HUES64 (cell line): ENCODE measurements around the gene PLEKHA6. TPM values are rescaled to one million over a fixed set of nuclear protein-coding genes. Genes with fewer than 3 reads are reported as not detected.

ENCODE experiments used
- H3K27ac ChIP-seq: 2 replicates; pipeline ENCODE4 v1.7.0; 2013; ENCODE audit warnings: low read depth, low read length, inconsistent platforms
- H3K27me3 ChIP-seq: 2 replicates; pipeline ENCODE4 v1.6.1; 2013; ENCODE audit warnings: mild to moderate bottlenecking, low read length; ENCODE audit not compliant: insufficient read depth
- H3K36me3 ChIP-seq: 2 replicates; pipeline ENCODE4 v1.6.1; 2013; ENCODE audit warnings: mild to moderate bottlenecking, low read length; ENCODE audit not compliant: insufficient read depth
- H3K4me1 ChIP-seq: 2 replicates; pipeline ENCODE4 v1.6.1; 2013; ENCODE audit warnings: mild to moderate bottlenecking, low read length, moderate library complexity; ENCODE audit not compliant: insufficient read depth
- H3K4me3 ChIP-seq: 2 replicates; pipeline ENCODE4 v1.5.1; 2013; ENCODE audit warnings: mild to moderate bottlenecking, low read length, moderate library complexity
- H3K9ac ChIP-seq: 2 replicates; pipeline ENCODE4 v1.6.1; 2013; ENCODE audit warnings: mild to moderate bottlenecking, low read depth, low read length
- H3K9me3 ChIP-seq: 2 replicates; pipeline ENCODE4 v1.6.1; 2013; ENCODE audit warnings: low read depth, low read length; ENCODE audit not compliant: insufficient read depth
- WGBS: fragments of 150-250, 120-280 bp; methylation state at CpG from one replicate; pipeline ENCODE4 v1.1.7; 2013; ENCODE audit warnings: missing lambda C conversion rate; 5-methylcytosine and 5-hydroxymethylcytosine counted together
- polyA plus RNA-seq, 2 experiments: library from polyadenylated mRNA; stranded (reverse); fragments of 50-300 nt; gene quantifications; one replicate each; pipeline ENCODE4 v1.2.3, GENCODE V29; 2013

The PLEKHA6 gene, protein sequence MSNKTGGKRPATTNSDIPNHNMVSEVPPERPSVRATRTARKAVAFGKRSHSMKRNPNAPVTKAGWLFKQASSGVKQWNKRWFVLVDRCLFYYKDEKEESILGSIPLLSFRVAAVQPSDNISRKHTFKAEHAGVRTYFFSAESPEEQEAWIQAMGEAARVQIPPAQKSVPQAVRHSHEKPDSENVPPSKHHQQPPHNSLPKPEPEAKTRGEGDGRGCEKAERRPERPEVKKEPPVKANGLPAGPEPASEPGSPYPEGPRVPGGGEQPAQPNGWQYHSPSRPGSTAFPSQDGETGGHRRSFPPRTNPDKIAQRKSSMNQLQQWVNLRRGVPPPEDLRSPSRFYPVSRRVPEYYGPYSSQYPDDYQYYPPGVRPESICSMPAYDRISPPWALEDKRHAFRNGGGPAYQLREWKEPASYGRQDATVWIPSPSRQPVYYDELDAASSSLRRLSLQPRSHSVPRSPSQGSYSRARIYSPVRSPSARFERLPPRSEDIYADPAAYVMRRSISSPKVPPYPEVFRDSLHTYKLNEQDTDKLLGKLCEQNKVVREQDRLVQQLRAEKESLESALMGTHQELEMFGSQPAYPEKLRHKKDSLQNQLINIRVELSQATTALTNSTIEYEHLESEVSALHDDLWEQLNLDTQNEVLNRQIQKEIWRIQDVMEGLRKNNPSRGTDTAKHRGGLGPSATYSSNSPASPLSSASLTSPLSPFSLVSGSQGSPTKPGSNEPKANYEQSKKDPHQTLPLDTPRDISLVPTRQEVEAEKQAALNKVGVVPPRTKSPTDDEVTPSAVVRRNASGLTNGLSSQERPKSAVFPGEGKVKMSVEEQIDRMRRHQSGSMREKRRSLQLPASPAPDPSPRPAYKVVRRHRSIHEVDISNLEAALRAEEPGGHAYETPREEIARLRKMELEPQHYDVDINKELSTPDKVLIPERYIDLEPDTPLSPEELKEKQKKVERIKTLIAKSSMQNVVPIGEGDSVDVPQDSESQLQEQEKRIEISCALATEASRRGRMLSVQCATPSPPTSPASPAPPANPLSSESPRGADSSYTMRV
- polyA plus RNA-seq (2013, experiment 1 of 2), result 5.4 TPM
- polyA plus RNA-seq (2013, experiment 2 of 2), result 6.1 TPM

DNA sequence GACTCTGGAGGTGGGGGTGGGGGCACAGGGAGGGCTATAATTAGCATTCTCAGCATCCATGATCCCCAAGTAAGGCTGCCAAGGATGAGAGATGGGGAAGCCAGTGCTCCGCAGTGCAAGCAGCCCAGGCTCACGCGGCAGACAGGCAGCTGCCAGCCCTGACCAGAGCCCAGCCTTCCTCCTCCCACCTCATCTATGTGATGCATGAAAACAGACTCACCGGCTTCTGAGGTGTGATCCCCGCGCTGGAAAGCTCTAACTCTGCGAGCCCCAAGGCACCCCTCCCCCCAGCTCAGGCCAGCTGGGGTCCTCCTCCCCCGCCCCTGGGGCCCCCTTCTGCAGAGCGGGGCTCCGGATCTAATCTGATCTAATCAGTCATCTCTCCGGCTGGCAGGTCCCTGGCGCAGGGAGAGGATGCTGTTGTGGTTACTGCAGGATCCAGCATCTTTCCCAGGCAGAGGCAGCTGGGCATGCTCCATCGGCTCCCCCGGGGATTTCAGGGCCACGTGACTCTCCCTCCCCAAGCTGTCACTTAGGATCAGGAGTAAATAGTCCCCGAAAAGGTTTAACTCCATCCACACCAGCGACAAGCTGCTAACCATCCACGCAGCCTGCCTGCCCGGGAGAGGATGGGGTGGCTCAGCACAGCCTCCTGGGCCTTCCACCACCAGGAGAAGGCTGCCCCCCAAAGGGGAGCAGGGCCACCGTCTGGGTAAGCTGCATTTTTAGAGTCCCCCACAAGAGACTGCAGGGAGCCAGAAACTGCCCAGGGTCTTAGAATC is at the start of gene PLEKHA6:
PLEKHA6 (minus strand) TSS at position 456 of the 782 bp plus-strand sequence. CDS start 86,202 bp downstream, outside the sequence.
- Histone ChIP-seq H3K4me1 (peaks cover 24% of the 10 kb centered on the region), H3K9me3 (no peaks in the 10 kb centered on the region), H3K4me3 (peak within 1 kb of the TSS; percentile 25; the same call in 1 of the 2 replicates), H3K9ac (no peak within 1 kb of the TSS), H3K36me3 (no peaks in the 10 kb centered on the region), H3K27me3 (peaks cover 25% of the 10 kb centered on the region), H3K27ac (no peak within 1 kb of the TSS)
- 9% methylated on average over 20 of the region's 20 CpGs for WGBS

DNA sequence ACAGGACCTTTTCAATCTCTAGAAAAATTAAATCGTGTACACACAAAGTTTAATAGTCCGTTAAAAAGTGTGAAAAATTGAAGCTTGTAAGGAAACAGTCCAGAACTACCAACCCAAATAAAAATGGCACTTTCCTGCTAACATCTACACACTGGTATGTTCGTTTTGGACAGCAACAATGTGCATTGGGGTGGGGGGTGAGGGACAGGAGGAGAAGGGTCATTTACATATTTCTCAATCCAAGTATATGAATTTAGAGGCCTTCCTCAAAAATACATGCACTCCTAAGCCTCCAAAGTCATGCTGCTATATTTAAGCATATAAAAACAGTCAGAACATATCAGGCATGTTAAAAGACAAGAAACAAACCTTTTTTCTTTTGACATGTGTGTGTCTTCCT is 49.4 kb upstream of the PLEKHA6 start:
- H3K4me3 ChIP-seq, result peak overlapping the region; percentile 77
- H3K27me3 ChIP-seq, result no peaks in the 10 kb centered on the region
- H3K36me3 ChIP-seq, result peaks cover 52% of the 10 kb centered on the region
- no peaks in the 10 kb centered on the region for H3K9me3 ChIP-seq
- no CpG with 5 or more reads among the region's 3 CpGs for WGBS
- H3K4me1 ChIP-seq, result no peaks in the 10 kb centered on the region
- H3K9ac ChIP-seq, result peak overlapping the region; percentile 83
- H3K27ac ChIP-seq, result no peak overlapping the region

DNA sequence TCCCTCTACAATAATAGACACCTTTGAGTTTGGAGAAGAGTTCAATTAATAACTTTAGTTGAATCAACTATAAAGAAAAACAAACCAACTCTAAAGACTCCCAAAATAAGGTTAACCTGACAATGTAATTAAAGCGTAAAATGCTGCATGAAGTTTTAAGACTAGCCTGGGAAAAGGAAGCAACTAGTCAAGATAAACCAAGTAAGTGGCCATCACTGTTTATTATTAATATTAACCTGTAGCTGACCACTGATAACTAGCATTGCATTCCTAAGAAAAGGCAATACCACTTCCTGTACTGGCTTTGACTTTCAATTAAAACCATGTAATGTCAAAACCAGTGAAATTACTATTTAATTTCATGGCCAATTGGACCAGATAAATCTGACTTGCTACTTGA is 48.9 kb upstream of the PLEKHA6 start:
- WGBS, result 0% methylated on average over 1 of the region's 1 CpG
- peaks cover 57% of the 10 kb centered on the region for H3K36me3 ChIP-seq
- H3K9ac ChIP-seq, result peak overlapping the region; percentile 83
- no peaks in the 10 kb centered on the region for H3K27me3 ChIP-seq
- no peak overlapping the region for H3K27ac ChIP-seq
- no peaks in the 10 kb centered on the region for H3K4me1 ChIP-seq
- H3K9me3 ChIP-seq, result no peaks in the 10 kb centered on the region
- peak overlapping the region; percentile 77 for H3K4me3 ChIP-seq

DNA sequence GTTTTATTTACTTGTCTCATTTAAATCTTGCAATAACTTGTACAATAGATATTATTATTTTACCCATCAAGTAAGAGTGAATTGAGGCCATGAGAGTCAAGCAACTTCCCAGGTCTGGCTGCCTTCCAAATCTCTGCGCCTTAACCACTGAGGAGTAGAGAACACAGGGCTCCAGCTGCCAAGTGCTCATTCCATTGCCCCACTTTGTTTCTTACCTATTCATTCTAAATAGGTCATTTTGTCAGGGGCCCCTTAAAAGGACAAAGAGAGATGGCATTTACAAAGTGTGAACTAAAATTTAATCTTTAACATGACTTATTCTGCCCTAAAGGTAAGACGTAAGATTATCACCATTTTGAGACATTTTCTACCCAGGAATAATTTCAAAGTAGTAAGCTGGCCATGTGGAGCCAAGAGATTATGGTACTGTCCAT is 48.4 kb upstream of the PLEKHA6 start:
- Histone ChIP-seq H3K4me3 (peak overlapping the region; percentile 77), H3K9ac (peak overlapping the region; percentile 83), H3K36me3 (peaks cover 62% of the 10 kb centered on the region), H3K27me3 (no peaks in the 10 kb centered on the region), H3K27ac (no peak overlapping the region), H3K9me3 (no peaks in the 10 kb centered on the region), H3K4me1 (no peaks in the 10 kb centered on the region)
- 6% methylated on average over 1 of the region's 2 CpGs for WGBS

DNA sequence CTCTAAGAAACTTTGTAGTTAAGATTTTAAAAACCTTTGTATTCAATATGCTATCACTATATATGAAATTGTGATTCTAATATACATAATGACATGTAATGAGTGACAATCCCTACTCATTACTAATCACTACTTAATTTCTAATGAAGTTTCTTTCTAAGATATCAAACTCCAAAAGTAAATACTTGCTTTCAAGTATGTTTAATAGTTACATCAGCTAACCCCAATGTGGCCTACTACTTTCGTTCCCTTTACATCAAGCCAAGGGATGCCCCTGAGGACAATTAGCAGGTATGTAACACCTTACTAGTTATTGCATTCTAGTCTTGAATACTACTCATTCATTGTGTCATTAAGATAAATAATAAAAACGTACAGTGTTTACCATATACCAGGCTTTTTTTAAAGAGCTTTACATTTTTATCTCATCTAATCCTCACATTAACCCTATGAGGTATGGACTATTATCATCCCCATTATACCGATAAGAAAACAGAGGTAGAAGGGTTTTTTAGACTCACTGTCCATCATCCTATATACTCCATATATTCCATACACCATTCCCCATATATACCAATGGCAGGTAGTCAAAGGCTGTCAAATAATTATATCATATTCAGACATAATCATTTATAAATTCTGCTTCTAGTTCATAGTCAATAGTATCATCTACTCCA is 47.7 kb upstream of the PLEKHA6 start:
- H3K27me3 ChIP-seq, result no peaks in the 10 kb centered on the region
- peak overlapping the region; percentile 77 for H3K4me3 ChIP-seq
- H3K9ac ChIP-seq, result peak overlapping the region; percentile 83
- no peak overlapping the region for H3K27ac ChIP-seq
- H3K4me1 ChIP-seq, result no peaks in the 10 kb centered on the region
- 20% methylated on average over 2 of the region's 3 CpGs for WGBS
- no peaks in the 10 kb centered on the region for H3K9me3 ChIP-seq
- H3K36me3 ChIP-seq, result peaks cover 65% of the 10 kb centered on the region

DNA sequence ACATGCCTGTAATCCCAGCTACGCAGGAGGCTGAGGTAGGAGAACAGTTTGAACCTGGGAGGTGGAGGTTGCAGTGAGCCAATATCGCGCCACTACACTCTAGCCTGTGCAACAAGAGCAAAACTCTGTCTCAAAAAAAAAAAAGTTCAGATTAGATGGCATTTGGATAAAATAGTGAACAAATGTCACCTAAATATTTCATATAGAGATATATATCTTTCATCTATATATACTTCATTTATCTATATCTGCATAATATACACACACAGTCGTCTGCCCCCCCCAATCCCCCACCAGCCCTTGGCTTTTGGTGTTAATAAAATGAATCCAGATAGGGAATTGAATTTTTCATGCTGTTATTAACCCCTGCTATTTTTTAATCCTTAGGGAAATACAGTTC is 46.9 kb upstream of the PLEKHA6 start:
- peaks cover 65% of the 10 kb centered on the region for H3K36me3 ChIP-seq
- H3K27me3 ChIP-seq, result no peaks in the 10 kb centered on the region
- H3K4me1 ChIP-seq, result no peaks in the 10 kb centered on the region
- H3K9ac ChIP-seq, result no peak overlapping the region
- 92% methylated on average over 3 of the region's 4 CpGs for WGBS
- peak overlapping the region; percentile 77 for H3K4me3 ChIP-seq
- H3K9me3 ChIP-seq, result no peaks in the 10 kb centered on the region
- no peak overlapping the region for H3K27ac ChIP-seq

DNA sequence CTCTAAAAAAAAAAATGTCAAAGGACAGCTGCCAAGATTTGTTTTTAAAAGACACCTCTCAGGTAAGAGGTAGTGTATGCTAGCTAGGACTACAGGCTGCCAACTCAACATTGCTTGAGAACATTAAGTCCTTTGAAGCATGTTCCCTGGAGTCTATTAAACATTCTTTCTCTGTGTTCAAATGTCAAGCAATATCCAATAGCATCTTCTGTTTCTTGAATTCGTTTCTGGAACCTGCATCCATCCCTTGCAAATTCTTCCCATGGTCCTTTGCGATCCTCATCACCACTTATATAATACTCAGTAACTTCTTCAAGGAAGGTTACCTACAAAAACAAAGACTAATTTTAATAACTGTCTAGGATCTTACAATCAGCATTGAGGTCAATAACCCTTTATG is 46.3 kb upstream of the PLEKHA6 start:
- Histone ChIP-seq H3K9me3 (no peaks in the 10 kb centered on the region), H3K27me3 (no peaks in the 10 kb centered on the region), H3K27ac (no peak overlapping the region), H3K4me1 (no peaks in the 10 kb centered on the region), H3K36me3 (peaks cover 65% of the 10 kb centered on the region), H3K4me3 (0 out of 2 replicates have a peak overlapping the region, but pooled peaks have one; percentile 77), H3K9ac (no peak overlapping the region)
- 91% methylated on average over 2 of the region's 2 CpGs for WGBS

DNA sequence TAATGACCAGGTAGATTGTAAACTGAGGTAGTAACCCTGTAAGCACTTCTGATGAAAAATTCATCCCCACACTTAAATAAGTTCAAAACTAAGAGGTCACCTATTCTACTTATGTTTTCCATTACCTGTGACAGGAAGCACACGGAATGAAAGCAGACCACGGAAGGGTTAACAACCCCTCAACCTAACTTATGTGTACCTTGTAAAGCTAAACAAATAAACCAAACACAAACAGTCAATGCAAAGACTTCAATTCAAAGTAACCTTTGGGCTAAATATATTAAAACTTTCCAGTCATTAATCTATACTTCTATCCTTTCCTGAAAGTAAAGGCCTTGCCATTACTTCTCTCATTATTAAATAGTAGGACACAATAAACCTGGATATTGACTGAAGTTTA is 44.9 kb upstream of the PLEKHA6 start:
- 92% methylated on average over 2 of the region's 2 CpGs for WGBS
- no peaks in the 10 kb centered on the region for H3K27me3 ChIP-seq
- peaks cover 68% of the 10 kb centered on the region for H3K36me3 ChIP-seq
- H3K9ac ChIP-seq, result no peak overlapping the region
- no peaks in the 10 kb centered on the region for H3K9me3 ChIP-seq
- H3K4me3 ChIP-seq, result no peak overlapping the region
- no peak overlapping the region for H3K27ac ChIP-seq
- no peaks in the 10 kb centered on the region for H3K4me1 ChIP-seq

DNA sequence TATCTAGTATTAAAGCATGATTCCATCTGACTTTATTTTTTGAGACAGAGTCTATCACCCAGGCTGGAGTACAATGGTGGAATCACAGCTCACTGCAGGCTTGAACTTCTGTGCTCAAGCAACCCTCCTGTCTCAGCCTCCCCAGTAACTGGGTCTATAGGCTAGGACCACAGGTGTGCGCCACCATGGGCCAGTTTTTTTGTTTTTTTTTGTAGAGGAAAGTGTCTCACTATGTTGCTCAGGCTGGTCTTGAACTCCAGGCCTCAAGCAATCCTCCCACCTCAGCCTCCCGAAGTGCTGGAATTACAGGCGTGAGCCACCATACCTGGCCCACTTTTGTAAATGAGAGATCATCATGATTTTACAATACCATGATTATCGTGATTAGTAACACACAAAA is 42.7 kb upstream of the PLEKHA6 start:
- 93% methylated on average over 4 of the region's 4 CpGs for WGBS
- H3K9ac ChIP-seq, result no peak overlapping the region
- H3K9me3 ChIP-seq, result no peaks in the 10 kb centered on the region
- no peaks in the 10 kb centered on the region for H3K4me1 ChIP-seq
- peaks cover 65% of the 10 kb centered on the region for H3K36me3 ChIP-seq
- no peak overlapping the region for H3K4me3 ChIP-seq
- no peak overlapping the region for H3K27ac ChIP-seq
- H3K27me3 ChIP-seq, result no peaks in the 10 kb centered on the region

DNA sequence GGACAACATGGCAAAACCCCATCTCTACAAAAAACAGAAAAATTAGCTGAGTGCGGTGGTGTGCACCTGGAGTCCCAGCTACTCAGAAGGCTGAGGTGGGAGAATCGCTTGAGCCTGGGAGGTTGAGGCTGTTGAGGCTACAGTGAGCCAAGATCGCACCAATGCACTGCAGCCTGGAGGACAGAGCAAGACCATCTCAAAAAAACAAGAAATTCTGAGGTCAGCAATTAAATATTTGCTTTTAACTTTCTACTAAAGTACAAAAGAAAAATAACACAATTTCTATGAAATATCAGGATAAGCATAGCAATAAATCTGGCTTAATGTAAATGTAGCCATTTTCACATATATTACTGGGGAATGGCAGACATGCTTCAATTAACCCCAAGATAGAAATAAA is 42.0 kb upstream of the PLEKHA6 start:
- Histone ChIP-seq H3K27ac (no peak overlapping the region), H3K36me3 (peaks cover 61% of the 10 kb centered on the region), H3K4me3 (no peak overlapping the region), H3K27me3 (no peaks in the 10 kb centered on the region), H3K9me3 (no peaks in the 10 kb centered on the region), H3K4me1 (no peaks in the 10 kb centered on the region), H3K9ac (no peak overlapping the region)
- WGBS, result 90% methylated on average over 3 of the region's 3 CpGs
